GM18508 (cell line): ENCODE results near the gene RNGTT.
A peak's percentile ranks its signal among the peaks of the same experiment; 100 is the strongest.
"Not testable (repeated sequence)": the region's sequence is repeated elsewhere in the genome, so short reads cannot be mapped to it uniquely, and the experiment has no call there.

Experiments
- ATAC-seq: cut with Tn5 transposase; IDR thresholded peaks from one replicate; pipeline ENCODE4 v1.9.1; 2021; ENCODE audit warnings: moderate number of reproducible peaks; ENCODE audit not compliant: insufficient read depth, unreplicated experiment

RNGTT gene

DNA sequence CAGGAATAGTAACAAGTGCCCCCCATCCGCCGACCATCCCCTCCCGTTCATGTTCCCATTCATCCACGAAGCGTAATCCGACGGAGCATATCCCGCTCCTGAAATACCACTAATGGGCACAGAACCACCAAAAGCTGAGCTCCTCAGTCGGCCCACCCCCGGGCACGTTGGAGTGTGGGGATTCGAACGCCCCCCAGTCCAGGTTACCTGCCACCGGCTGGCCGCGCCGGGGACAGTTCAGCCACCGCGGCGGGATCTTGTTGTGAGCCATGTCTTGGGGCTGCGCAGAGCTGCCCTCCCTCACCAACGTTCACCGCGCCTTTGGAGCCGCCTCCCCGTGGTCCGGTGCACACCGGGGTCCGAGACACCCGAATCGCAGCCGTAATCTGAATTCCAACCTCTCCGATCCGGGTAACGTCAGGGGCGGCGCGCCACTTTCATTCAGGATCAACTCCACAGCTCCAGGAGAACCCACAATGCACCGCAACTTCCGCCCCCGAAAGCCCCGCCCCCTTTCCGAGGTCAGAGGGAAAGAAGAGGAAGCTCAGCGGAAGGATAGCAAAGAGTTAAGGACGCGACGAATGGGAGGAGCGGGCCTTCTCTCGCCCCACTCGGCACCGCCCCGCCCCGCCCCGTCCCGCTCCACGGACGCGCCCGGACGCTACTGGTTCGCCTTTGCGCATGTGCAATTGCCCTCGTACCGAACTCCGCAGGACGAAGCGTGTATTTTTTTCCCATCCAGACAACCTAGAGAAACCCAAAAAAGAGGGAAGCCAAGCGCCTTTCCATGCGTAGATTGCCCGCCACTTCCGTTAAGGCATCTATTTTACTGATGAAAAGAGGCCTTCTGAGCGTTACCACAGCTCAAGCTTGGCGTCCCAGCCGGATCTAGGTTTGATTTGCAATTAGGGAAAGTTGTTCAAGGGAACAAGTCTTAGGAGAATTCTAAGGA is at the start of gene RNGTT:
Gene RNGTT, minus strand, starts transcription at position 480 of the 952 bp plus-strand sequence. Its CDS starts 209 bp downstream, at position 271.
- peak; percentile 64 for ATAC-seq

DNA sequence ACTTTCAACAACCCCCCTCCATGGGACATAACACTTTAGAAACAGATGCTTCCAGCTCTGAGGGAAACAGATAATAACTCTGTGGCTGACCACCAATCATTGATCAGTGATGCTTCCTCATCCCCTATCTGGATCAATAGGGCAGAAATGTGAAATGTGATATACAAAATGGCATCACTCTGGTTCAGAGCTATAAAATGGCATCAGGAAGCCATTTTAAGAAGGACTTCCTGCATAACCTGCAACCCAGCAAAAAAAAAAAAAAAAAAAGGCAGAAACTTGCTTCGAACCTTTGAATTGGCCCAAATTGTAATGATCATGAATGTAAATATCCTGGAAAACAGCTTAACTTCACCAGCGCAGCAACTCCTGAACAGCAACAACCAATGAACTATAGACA is 48.0 kb upstream of the RNGTT start:
- ATAC-seq = no peak

GRCh38 chr6:89010825-89011224 is 47.4 kb upstream of the RNGTT start:
- no peak for ATAC-seq

GRCh38 chr6:89009624-89010059 is 46.2 kb upstream of the RNGTT start:
- no peak for ATAC-seq

DNA sequence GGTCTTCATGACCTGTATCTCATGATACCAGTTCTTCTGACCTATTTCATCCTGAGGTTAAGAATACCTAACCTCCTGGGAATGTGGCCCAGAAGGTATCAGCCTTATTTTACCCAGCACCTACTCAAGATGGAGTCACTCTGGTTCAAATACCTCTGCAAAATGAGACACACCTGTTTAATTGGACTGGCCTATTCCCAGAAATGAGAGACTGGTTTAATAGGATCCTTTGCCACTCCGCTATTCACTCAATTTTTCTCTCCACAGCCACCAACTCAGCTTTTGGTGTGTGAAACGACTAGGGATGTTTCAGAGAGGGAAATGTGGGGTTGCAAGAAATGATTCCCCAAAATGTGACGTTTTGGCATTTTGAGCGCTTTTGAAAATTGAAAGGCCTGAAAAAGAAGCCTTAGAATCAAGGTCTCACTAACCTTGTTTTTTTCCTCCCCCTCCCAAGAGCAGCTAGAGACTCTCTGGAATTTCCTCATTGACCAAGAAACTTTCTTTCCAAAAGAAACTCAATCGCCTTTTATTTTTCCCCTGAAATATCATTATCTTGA is 45.5 kb upstream of the RNGTT start:
- no peak for ATAC-seq

- ATAC-seq = no peak
Observed at GRCh38 chr6:89008001-89008814, 44.8 kb upstream of the RNGTT start.

DNA sequence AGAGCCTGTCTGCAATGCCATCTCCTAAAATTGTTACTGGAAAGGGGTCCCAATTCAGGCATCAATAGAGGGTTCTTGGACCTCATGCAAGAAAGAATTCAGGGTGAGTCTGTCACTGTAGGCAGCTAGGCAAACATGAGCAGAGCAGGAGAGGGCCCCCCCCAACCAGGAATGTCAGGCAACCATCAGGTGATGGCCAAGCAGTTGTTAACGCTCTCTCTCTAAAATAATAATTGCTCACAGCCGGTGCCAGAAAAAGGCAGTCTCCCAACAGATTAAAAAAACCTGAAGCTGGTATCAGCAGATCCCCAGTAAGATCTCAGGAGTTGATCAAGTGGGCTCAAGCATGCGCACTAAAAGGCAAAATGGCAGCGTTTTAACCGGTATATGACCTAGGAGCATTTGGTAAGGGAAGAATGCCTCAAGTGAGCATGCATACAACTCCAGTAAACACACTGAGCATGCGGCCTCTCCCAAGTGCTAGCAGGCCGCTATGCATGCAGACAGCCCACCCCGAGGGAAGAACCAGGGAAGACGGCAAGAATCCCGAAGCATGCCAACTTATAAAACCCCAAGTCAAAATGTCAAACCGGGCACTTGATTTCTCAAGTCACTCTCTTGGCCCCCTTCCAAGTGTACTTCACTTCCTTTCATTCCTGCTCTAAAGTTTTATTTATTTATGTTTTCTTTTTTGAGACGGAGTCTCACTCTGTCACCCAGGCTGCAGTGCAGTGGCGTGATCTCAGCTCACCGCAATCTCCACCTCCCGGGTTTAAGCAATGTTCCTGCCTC is 44.0 kb upstream of the RNGTT start:
- ATAC-seq = no peak

DNA sequence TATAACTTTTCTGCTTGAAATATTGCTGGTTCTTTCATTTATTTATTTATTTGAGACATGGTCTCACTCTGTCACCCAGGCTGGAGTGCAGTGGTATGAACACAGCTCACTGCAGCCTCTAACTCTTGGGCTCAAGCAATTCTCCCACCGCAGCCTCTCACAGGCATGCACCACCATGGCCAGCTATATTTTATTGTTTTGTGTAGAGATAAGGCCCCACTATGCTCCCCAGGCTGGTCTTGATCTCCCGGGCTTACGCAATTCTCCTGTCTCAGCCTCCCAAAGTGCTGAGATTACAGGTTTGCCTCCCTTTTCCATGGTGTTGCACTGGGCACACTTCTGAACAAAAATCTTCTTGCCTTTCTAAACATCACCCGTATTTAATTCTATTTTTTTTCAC is 39.1 kb upstream of the RNGTT start:
- no peak for ATAC-seq

DNA sequence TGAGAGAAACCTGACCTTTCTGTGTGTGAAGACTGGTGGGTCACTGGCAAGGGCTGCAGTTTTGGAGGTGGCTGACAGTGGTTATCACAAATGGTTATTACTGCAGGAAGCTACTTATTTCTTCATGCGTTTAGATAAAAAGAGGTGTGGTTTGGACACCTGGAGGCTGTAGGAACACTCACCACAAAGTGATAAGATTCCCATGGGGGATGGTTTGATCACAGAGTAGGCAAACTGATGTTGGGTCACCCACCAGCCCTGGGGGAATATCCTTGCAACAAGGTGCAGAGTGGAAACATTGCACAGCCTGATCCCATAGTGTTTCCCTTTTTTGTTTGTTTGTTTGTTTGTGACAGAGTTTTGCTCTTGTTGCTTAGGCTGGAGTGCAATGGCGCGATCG is 33.9 kb upstream of the RNGTT start:
- ATAC-seq = no peak

- no peak for ATAC-seq
Observed at GRCh38 chr6:88992741-88993552, 29.5 kb upstream of the RNGTT start.

DNA sequence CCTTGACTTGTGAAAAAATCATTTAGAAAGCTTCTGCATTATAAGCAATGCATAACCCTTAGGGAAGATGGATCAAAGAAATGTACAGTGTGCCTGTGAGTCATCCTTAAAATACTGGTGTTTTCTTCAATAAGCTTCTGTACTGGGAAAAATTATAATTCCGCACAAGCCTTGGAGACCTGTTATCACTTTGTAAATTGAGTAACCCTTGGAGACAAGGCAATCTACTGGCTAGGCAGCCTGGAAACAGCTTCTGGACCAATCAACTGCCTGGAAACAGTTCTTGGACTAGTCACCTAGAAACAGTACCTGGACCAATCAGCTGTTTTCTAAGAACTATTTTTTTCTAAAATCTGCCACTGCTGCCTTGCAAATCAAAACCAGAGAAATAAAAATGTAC is 25.8 kb upstream of the RNGTT start:
- ATAC-seq = no peak

DNA sequence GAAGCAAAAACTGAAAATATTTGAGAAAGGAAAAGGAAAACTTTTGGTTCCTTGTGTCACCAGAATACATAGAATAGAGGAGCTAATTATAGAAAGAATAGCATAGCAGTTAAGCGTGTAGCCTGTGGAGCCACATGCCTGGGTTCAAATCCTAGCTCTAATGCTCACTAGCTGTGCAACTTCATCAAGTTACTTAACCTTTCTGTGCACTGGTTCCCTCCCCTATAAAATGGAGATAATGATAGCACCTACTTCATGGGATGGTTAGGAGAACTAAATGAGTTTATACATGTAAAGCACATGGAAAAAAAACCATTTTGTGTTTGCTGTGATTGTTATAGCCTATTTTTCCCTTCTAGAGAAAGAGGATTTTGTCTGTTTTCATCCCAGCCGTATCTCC is 24.5 kb upstream of the RNGTT start:
- no peak for ATAC-seq

DNA sequence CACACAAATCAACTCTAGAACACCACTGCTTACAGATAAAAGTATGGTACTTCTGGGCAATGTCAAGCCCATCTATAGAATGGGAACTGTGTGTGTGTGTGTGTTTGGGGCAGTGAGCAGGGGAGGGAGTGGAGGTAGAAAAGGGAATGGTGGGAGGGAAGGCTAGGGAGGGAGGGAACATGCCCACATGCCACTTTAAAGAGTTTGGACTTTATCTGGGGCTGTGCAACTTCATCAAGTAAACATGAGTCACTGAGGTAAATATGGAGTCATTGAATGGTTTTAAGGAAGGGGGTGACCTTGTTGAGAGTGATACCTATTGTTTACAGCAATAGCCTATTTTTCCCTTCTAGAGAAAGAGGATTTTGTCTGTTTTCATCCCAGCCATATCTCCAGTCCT is 22.5 kb upstream of the RNGTT start:
- ATAC-seq = no peak

GRCh38 chr6:88984606-88985005 is 21.2 kb upstream of the RNGTT start:
- no peak for ATAC-seq

- ATAC-seq = no peak
Observed at GRCh38 chr6:88984152-88984551, 20.7 kb upstream of the RNGTT start.

DNA sequence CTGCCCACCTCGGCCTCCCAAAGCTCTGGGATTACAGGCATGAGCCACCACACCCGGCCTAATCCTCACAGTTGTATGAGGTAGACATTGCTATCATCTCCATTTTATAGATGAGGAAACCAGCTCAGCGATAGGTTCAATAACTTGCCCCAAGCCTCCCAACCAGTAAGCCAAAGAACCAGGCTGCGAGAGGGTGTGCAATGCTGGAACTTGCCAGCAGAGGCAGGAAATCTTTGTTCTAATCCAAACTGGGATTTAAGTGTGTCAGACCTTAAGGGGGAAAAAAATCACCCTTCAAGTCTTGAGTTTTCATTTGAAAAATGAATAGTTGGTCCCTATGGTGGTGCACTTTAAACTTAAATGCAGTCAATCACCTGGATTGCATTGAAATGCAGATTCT is 20.1 kb upstream of the RNGTT start:
- ATAC-seq = no peak

DNA sequence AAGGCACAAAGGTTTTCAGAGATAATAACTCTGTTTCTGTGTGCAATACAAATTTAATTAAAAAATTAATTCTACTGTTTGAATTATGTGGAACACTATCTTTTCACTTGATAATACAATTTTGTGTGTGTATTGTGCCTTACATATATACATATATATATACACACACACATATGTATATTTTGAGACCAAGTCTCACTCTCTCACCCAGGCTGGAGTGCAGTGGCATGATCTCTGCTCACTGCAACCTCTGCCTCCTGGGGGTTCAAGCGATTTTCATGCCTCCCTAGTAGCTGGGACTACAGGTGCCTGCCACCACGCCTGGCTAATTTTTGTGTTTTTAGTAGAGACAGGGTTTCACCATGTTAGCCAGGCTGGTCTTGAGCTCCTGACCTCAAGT is 19.7 kb upstream of the RNGTT start:
- ATAC-seq = not testable (repeated sequence)

GRCh38 chr6:88982720-88983119 is 19.3 kb upstream of the RNGTT start:
- ATAC-seq = no peak

- ATAC-seq = no peak
Observed at GRCh38 chr6:88975369-88975768, 12.0 kb upstream of the RNGTT start.
